ENCODE data around the gene TUBGCP4.

TUBGCP4 gene

GRCh38 chr15:43440721-43441281 lies 69.9 kb downstream of the TUBGCP4 start:
- no peak overlapping the region for H4K8ac ChIP-seq (ENCODE audit: low read length)
- peaks cover 25% of the 10 kb centered on the region for H3K79me1 ChIP-seq (replicated peaks; ENCODE audit: low read length, poor library complexity, severe bottlenecking)
- peaks cover 2% of the 10 kb centered on the region for H3K4me1 ChIP-seq (ENCODE audit: control insufficient read depth, insufficient read depth, low read depth, low read length)
- H4K91ac ChIP-seq (ENCODE audit: low read length): no peak overlapping the region
- peak overlapping the region; percentile 77 for H3K27ac ChIP-seq (ENCODE audit: low read length, poor library complexity, severe bottlenecking)
- H3K4ac ChIP-seq (ENCODE audit: low read depth in 1 of 2, low read length in 2 of 2): no peak overlapping the region
- no peak overlapping the region for H2BK5ac ChIP-seq (ENCODE audit: low read depth, low read length, poor library complexity, severe bottlenecking)
- DNase-seq: peak; percentile 97
- no peak overlapping the region for H2AFZ ChIP-seq (ENCODE audit: low read depth, low read length)
- no peak overlapping the region for H3K14ac ChIP-seq (ENCODE audit: low read length in 2 of 2)
- 24% methylated on average over 2 of the region's 4 CpGs for WGBS
- no peaks in the 10 kb centered on the region for H3K27me3 ChIP-seq (ENCODE audit: control insufficient read depth in 1 of 2, insufficient read depth in 1 of 2, low read length in 2 of 2)
- H3K9me3 ChIP-seq (ENCODE audit: control insufficient read depth, low read length): no peaks in the 10 kb centered on the region
- H2BK12ac ChIP-seq (ENCODE audit: low read length in 2 of 2): no peak overlapping the region
- H3K18ac ChIP-seq (ENCODE audit: low read depth in 1 of 2, low read length in 2 of 2): no peak overlapping the region
- no peak overlapping the region for H2BK15ac ChIP-seq (ENCODE audit: low read depth, poor library complexity, severe bottlenecking)
- no peak overlapping the region for H3K4me3 ChIP-seq (ENCODE audit: insufficient read depth in 1 of 2, low read depth in 1 of 2, low read length in 2 of 2)
- no peak overlapping the region for H3K23ac ChIP-seq (ENCODE audit: low read length in 2 of 2)
- peak overlapping the region; percentile 71 for H3K9ac ChIP-seq (ENCODE audit: low read length)
- peaks cover 25 to 62% of the 10 kb centered on the region in 2 experiments for H3K36me3 ChIP-seq (ENCODE audit: control insufficient read depth in 1 of 2, insufficient read depth in 2 of 2, low read depth in 1 of 2, low read length in 2 of 2)
- H2AK5ac ChIP-seq (ENCODE audit: low read length, severe bottlenecking): no peak overlapping the region
- no peak overlapping the region for H3K4me2 ChIP-seq (ENCODE audit: low read length, poor library complexity, severe bottlenecking)
- H2BK120ac ChIP-seq (ENCODE audit: low read depth, low read length): no peak overlapping the region

DNA sequence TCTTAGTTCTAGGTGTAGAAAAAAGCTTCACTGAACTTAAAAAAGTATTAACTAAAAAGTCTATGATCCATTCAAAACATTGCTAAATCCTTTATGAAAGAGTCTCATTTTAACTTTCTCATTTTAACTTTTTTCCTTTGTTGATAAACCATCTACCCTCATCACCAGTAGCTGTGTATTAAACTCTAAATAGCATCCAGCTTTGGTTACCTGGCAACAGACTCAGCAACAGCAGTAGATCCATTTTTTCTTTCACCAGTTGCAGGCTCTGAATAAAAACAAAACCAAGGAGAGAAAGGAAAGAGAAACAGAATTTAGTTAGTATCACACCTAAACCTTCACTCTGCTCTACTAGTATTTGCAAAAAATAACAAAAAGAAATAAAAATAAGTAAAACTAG lies 70.4 kb downstream of the TUBGCP4 start:
- no peak overlapping the region for H2BK15ac ChIP-seq (ENCODE audit: low read depth, poor library complexity, severe bottlenecking)
- H3K4me1 ChIP-seq (ENCODE audit: control insufficient read depth, insufficient read depth, low read depth, low read length): peaks cover 2% of the 10 kb centered on the region
- no peak overlapping the region for H2BK120ac ChIP-seq (ENCODE audit: low read depth, low read length)
- H3K23ac ChIP-seq (ENCODE audit: low read length in 2 of 2): no peak overlapping the region
- H3K27ac ChIP-seq (ENCODE audit: low read length, poor library complexity, severe bottlenecking): peak overlapping the region; percentile 77
- H3K27me3 ChIP-seq (ENCODE audit: control insufficient read depth in 1 of 2, insufficient read depth in 1 of 2, low read length in 2 of 2): no peaks in the 10 kb centered on the region
- H3K4me3 ChIP-seq (ENCODE audit: insufficient read depth in 1 of 2, low read depth in 1 of 2, low read length in 2 of 2): no peak overlapping the region
- H3K4ac ChIP-seq (ENCODE audit: low read depth in 1 of 2, low read length in 2 of 2): no peak overlapping the region
- no peak overlapping the region for H2AFZ ChIP-seq (ENCODE audit: low read depth, low read length)
- H2BK12ac ChIP-seq (ENCODE audit: low read length in 2 of 2): no peak overlapping the region
- no peak overlapping the region for H4K91ac ChIP-seq (ENCODE audit: low read length)
- no peak overlapping the region for H4K8ac ChIP-seq (ENCODE audit: low read length)
- no peaks in the 10 kb centered on the region for H3K9me3 ChIP-seq (ENCODE audit: control insufficient read depth, low read length)
- H3K9ac ChIP-seq (ENCODE audit: low read length): peak overlapping the region; percentile 71
- H3K36me3 ChIP-seq (ENCODE audit: control insufficient read depth in 1 of 2, insufficient read depth in 2 of 2, low read depth in 1 of 2, low read length in 2 of 2): peaks cover 21 to 63% of the 10 kb centered on the region in 2 experiments
- H3K18ac ChIP-seq (ENCODE audit: low read depth in 1 of 2, low read length in 2 of 2): no peak overlapping the region
- H2AK5ac ChIP-seq (ENCODE audit: low read length, severe bottlenecking): no peak overlapping the region
- H3K79me1 ChIP-seq (replicated peaks; ENCODE audit: low read length, poor library complexity, severe bottlenecking): peaks cover 23% of the 10 kb centered on the region
- DNase-seq: peak; percentile 67
- no peak overlapping the region for H3K4me2 ChIP-seq (ENCODE audit: low read length, poor library complexity, severe bottlenecking)
- no peak overlapping the region for H3K14ac ChIP-seq (ENCODE audit: low read length in 2 of 2)
- no peak overlapping the region for H2BK5ac ChIP-seq (ENCODE audit: low read depth, low read length, poor library complexity, severe bottlenecking)

GRCh38 chr15:43446344-43446743 lies 75.4 kb downstream of the TUBGCP4 start:
- Histone ChIP-seq H2AK5ac (ENCODE audit: low read length, severe bottlenecking) (no peak overlapping the region), H3K9ac (ENCODE audit: low read length) (no peak overlapping the region), H3K27me3 (ENCODE audit: control insufficient read depth in 1 of 2, insufficient read depth in 1 of 2, low read length in 2 of 2) (no peaks in the 10 kb centered on the region), H3K18ac (ENCODE audit: low read depth in 1 of 2, low read length in 2 of 2) (no peak overlapping the region), H2BK15ac (ENCODE audit: low read depth, poor library complexity, severe bottlenecking) (no peak overlapping the region), H3K4ac (ENCODE audit: low read depth in 1 of 2, low read length in 2 of 2) (no peak overlapping the region), H3K23ac (ENCODE audit: low read length in 2 of 2) (no peak overlapping the region), H3K4me2 (ENCODE audit: low read length, poor library complexity, severe bottlenecking) (no peak overlapping the region), H4K91ac (ENCODE audit: low read length) (no peak overlapping the region), H3K4me1 (ENCODE audit: control insufficient read depth, insufficient read depth, low read depth, low read length) (no peaks in the 10 kb centered on the region), H3K4me3 (ENCODE audit: insufficient read depth in 1 of 2, low read depth in 1 of 2, low read length in 2 of 2) (no peak overlapping the region), H3K27ac (ENCODE audit: low read length, poor library complexity, severe bottlenecking) (no peak overlapping the region), H3K36me3 (ENCODE audit: control insufficient read depth in 1 of 2, insufficient read depth in 2 of 2, low read depth in 1 of 2, low read length in 2 of 2) (peaks cover 9 to 60% of the 10 kb centered on the region in 2 experiments), H3K79me1 (replicated peaks; ENCODE audit: low read length, poor library complexity, severe bottlenecking) (peaks cover 20% of the 10 kb centered on the region), H3K14ac (ENCODE audit: low read length in 2 of 2) (no peak overlapping the region), H2BK5ac (ENCODE audit: low read depth, low read length, poor library complexity, severe bottlenecking) (no peak overlapping the region), H3K9me3 (ENCODE audit: control insufficient read depth, low read length) (no peaks in the 10 kb centered on the region), H2BK120ac (ENCODE audit: low read depth, low read length) (no peak overlapping the region), H2BK12ac (ENCODE audit: low read length in 2 of 2) (no peak overlapping the region), H2AFZ (ENCODE audit: low read depth, low read length) (no peak overlapping the region), H4K8ac (ENCODE audit: low read length) (no peak overlapping the region)
- DNase-seq: no peak
- 76% methylated on average over 2 of the region's 2 CpGs for WGBS

- H3K27me3 ChIP-seq (ENCODE audit: control insufficient read depth in 1 of 2, insufficient read depth in 1 of 2, low read length in 2 of 2): no peaks in the 10 kb centered on the region
- no peak overlapping the region for H3K27ac ChIP-seq (ENCODE audit: low read length, poor library complexity, severe bottlenecking)
- H2BK5ac ChIP-seq (ENCODE audit: low read depth, low read length, poor library complexity, severe bottlenecking): no peak overlapping the region
- no peak overlapping the region for H2AFZ ChIP-seq (ENCODE audit: low read depth, low read length)
- WGBS: 100% methylated on average over 1 of the region's 1 CpG
- H3K4me3 ChIP-seq (ENCODE audit: insufficient read depth in 1 of 2, low read depth in 1 of 2, low read length in 2 of 2): no peak overlapping the region
- no peak overlapping the region for H4K8ac ChIP-seq (ENCODE audit: low read length)
- DNase-seq: no peak
- no peak overlapping the region for H3K4ac ChIP-seq (ENCODE audit: low read depth in 1 of 2, low read length in 2 of 2)
- no peak overlapping the region for H4K91ac ChIP-seq (ENCODE audit: low read length)
- H2BK12ac ChIP-seq (ENCODE audit: low read length in 2 of 2): no peak overlapping the region
- H2BK120ac ChIP-seq (ENCODE audit: low read depth, low read length): no peak overlapping the region
- H3K9me3 ChIP-seq (ENCODE audit: control insufficient read depth, low read length): no peaks in the 10 kb centered on the region
- no peak overlapping the region for H2AK5ac ChIP-seq (ENCODE audit: low read length, severe bottlenecking)
- H3K9ac ChIP-seq (ENCODE audit: low read length): no peak overlapping the region
- no peaks in the 10 kb centered on the region for H3K4me1 ChIP-seq (ENCODE audit: control insufficient read depth, insufficient read depth, low read depth, low read length)
- no peak overlapping the region for H3K18ac ChIP-seq (ENCODE audit: low read depth in 1 of 2, low read length in 2 of 2)
- H3K36me3 ChIP-seq (ENCODE audit: control insufficient read depth in 1 of 2, insufficient read depth in 2 of 2, low read depth in 1 of 2, low read length in 2 of 2): peaks cover 21 to 66% of the 10 kb centered on the region in 2 experiments
- H3K79me1 ChIP-seq (replicated peaks; ENCODE audit: low read length, poor library complexity, severe bottlenecking): peaks cover 24% of the 10 kb centered on the region
- H3K23ac ChIP-seq (ENCODE audit: low read length in 2 of 2): no peak overlapping the region
- H3K4me2 ChIP-seq (ENCODE audit: low read length, poor library complexity, severe bottlenecking): no peak overlapping the region
- H2BK15ac ChIP-seq (ENCODE audit: low read depth, poor library complexity, severe bottlenecking): no peak overlapping the region
- H3K14ac ChIP-seq (ENCODE audit: low read length in 2 of 2): no peak overlapping the region
Measured at GRCh38 chr15:43449981-43450380, 79.1 kb downstream of the TUBGCP4 start.

Data from mesenchymal stem cell (in vitro differentiated cells and primary cell).